ENCODE results near the gene OTULIN. TPM values are rescaled to one million over a fixed set of nuclear protein-coding genes. Genes with fewer than 3 reads are reported as not detected.

OTULIN gene
- total RNA-seq, 2 experiments from 2014 or later = 82.7 to 86.6 TPM

DNA sequence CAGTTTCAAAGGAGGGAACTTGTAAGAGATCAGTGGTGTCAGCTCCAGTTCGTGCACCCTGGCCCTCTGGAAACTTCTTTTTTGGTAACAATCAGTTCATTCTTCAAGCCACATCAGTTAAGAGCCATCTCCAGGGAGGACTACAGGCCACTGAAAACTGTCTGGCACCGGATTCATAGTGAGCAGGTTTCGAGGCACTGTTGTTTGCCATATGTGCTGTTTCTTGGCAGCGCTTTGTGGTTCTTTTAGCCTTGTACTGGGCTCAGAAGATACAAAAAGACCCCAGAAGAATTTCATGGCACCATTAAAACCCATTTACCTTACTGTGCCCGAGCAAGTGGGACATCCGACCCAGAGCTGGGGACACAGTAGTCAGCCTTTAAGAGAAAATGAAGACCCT is 68.5 kb downstream of the OTULIN start:
- DNase-seq (no peak), ATAC-seq (ENCODE audit: low read depth) (no peak)
- H3K9me3 Mint-ChIP-seq = no peaks in the 10 kb centered on the region
- H3K27me3 Mint-ChIP-seq = no peaks in the 10 kb centered on the region
- no peak overlapping the region for H3K4me3 Mint-ChIP-seq
- POLR2A ChIA-PET = no interaction called here
- no peaks in the 10 kb centered on the region for H3K4me1 Mint-ChIP-seq
- H3K36me3 Mint-ChIP-seq = no peaks in the 10 kb centered on the region
- H3K27ac Mint-ChIP-seq = no peak overlapping the region

DNA sequence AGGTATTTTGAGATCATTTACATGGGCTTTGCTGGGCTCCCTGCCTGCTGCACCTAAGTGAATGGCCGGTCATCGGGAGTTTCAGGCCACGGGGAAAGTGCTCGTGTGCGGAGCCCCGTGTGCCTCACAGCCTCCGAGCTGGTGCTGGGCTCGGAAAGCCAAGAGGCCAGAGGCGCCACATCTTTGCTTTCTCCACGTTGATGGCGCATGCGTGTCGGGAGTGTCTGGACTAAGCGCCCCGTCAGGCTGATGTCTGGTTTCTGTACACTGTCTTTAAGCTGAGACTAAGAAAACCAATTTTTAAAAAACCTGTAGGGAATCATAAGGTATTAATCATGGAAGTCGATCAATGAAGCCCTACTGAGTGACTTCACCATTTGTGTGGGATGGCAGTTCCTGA is 69.1 kb downstream of the OTULIN start:
- POLR2A ChIA-PET = no interaction called here
- Mint-ChIP-seq H3K27me3 (no peaks in the 10 kb centered on the region), H3K9me3 (no peaks in the 10 kb centered on the region), H3K27ac (no peak overlapping the region), H3K4me1 (no peaks in the 10 kb centered on the region), H3K4me3 (no peak overlapping the region), H3K36me3 (no peaks in the 10 kb centered on the region)
- DNase-seq (no peak), ATAC-seq (ENCODE audit: low read depth) (no peak)

- Mint-ChIP-seq H3K27ac (no peak overlapping the region), H3K4me3 (no peak overlapping the region), H3K9me3 (no peaks in the 10 kb centered on the region), H3K27me3 (no peaks in the 10 kb centered on the region), H3K4me1 (no peaks in the 10 kb centered on the region), H3K36me3 (peaks cover 1% of the 10 kb centered on the region)
- no peak for ATAC-seq (ENCODE audit: low read depth)
- POLR2A ChIA-PET = no interaction called here
- no peak for DNase-seq
Measured at GRCh38 chr5:14734396-14734795, 69.9 kb downstream of the OTULIN start.

GRCh38 chr5:14735944-14736343 is 71.4 kb downstream of the OTULIN start:
- DNase-seq (no peak), ATAC-seq (ENCODE audit: low read depth) (no peak)
- no peaks in the 10 kb centered on the region for H3K4me1 Mint-ChIP-seq
- no peak overlapping the region for H3K4me3 Mint-ChIP-seq
- no peaks in the 10 kb centered on the region for H3K27me3 Mint-ChIP-seq
- H3K36me3 Mint-ChIP-seq = peaks cover 1% of the 10 kb centered on the region
- POLR2A ChIA-PET = no interaction called here
- no peak overlapping the region for H3K27ac Mint-ChIP-seq
- H3K9me3 Mint-ChIP-seq = no peaks in the 10 kb centered on the region

- Mint-ChIP-seq H3K27me3 (no peaks in the 10 kb centered on the region), H3K27ac (no peak overlapping the region), H3K4me3 (no peak overlapping the region), H3K4me1 (peaks cover 11% of the 10 kb centered on the region), H3K36me3 (peaks cover 2% of the 10 kb centered on the region), H3K9me3 (no peaks in the 10 kb centered on the region)
- ATAC-seq (ENCODE audit: low read depth) = no peak
- POLR2A ChIA-PET = no interaction called here
- DNase-seq = no peak
Measured at GRCh38 chr5:14737291-14737690, 72.8 kb downstream of the OTULIN start.

DNA sequence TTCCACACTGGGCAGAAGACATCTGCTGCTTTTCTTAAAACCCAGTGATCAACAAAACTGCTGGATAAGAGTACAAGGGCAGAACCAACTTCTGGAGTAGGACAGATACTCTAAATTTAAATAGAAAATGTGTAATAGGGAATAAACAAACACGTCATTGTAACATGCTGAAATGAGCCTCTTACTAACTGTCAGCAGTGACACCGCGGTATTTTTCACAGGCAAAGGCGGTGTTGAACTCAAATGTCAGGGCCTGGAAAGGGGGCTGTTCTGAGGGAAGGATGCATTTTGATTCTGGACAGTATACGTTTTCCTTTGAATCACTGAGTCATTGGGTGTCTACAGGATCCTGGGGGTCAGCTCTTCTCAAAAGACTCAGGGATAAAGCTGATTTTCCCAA is 73.5 kb downstream of the OTULIN start:
- no peaks in the 10 kb centered on the region for H3K27me3 Mint-ChIP-seq
- ATAC-seq (ENCODE audit: low read depth) = no peak
- peaks cover 3% of the 10 kb centered on the region for H3K36me3 Mint-ChIP-seq
- POLR2A ChIA-PET = no interaction called here
- H3K4me1 Mint-ChIP-seq = peaks cover 14% of the 10 kb centered on the region
- no peak for DNase-seq
- H3K27ac Mint-ChIP-seq = no peak overlapping the region
- H3K4me3 Mint-ChIP-seq = no peak overlapping the region
- H3K9me3 Mint-ChIP-seq = no peaks in the 10 kb centered on the region

- DNase-seq = no peak
- Mint-ChIP-seq H3K27me3 (no peaks in the 10 kb centered on the region), H3K9me3 (no peaks in the 10 kb centered on the region), H3K27ac (no peak overlapping the region), H3K4me3 (no peak overlapping the region), H3K4me1 (peaks cover 18% of the 10 kb centered on the region), H3K36me3 (peaks cover 3% of the 10 kb centered on the region)
- ATAC-seq (ENCODE audit: low read depth) = no peak
- POLR2A ChIA-PET = no interaction called here
Measured at GRCh38 chr5:14739538-14739937, 75.0 kb downstream of the OTULIN start.

DNA sequence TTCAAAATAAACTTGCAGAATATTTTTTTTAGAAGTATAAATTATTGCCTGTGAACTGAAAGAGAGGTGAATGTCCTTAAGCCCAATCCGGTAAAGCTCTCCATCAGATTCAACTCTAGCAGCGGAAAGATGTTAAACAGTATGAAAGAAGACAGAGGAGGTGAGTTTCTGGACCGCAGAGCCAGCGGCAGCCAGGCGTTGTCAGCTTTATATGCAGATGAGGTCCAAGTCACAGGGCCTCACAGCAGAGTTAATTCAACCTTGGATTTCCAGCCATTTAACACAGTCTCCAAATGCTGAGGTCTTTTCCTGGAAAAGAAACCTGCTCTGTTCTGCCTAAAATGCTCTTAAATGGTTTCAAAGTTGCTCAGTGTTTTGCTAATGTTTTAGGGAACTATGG is 75.5 kb downstream of the OTULIN start:
- Mint-ChIP-seq H3K36me3 (peaks cover 3% of the 10 kb centered on the region), H3K27me3 (no peaks in the 10 kb centered on the region), H3K9me3 (no peaks in the 10 kb centered on the region), H3K4me3 (no peak overlapping the region), H3K27ac (no peak overlapping the region), H3K4me1 (peaks cover 20% of the 10 kb centered on the region)
- ATAC-seq (ENCODE audit: low read depth) (no peak), DNase-seq (no peak)
- POLR2A ChIA-PET = no interaction called here

GRCh38 chr5:14741131-14741530 is 76.6 kb downstream of the OTULIN start:
- H3K4me1 Mint-ChIP-seq = peaks cover 28% of the 10 kb centered on the region
- no peaks in the 10 kb centered on the region for H3K9me3 Mint-ChIP-seq
- no peak for DNase-seq
- no peak overlapping the region for H3K4me3 Mint-ChIP-seq
- H3K27ac Mint-ChIP-seq = peak overlapping the region; percentile 31
- peaks cover 7% of the 10 kb centered on the region for H3K36me3 Mint-ChIP-seq
- no peaks in the 10 kb centered on the region for H3K27me3 Mint-ChIP-seq
- no peak for ATAC-seq (ENCODE audit: low read depth)
- POLR2A ChIA-PET = no interaction called here

DNA sequence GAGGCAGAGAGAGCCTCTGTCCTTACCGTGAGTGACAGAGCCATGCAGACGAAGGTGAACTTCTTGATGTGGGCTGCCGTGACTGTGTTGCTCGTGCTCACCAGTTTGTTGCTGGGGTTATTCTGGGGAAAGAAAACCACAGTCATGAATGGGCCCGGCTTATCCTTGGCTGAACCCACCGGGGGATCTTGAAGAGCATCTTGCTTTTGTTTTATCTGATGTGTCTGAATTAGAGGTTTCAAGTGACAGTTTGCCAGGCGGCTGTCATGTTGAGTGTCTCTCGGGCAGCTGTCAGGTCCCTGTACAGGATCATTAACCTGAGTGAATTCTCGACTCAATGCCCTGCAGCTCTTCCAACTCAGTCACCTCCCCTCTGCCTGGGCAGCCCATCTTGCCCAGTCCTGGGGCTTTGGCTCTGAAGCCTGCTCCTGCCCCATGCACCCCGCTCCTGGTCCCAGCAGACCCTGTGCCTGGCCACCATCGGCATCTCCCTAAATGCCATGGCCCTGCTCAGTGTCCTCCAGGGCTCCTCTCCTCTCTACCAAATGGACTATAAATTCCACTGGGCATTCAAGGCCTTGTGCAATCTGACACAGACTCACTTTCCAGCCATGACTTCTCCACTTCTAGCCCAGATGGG is 77.4 kb downstream of the OTULIN start:
- peak; percentile 93 for ATAC-seq (ENCODE audit: low read depth)
- POLR2A ChIA-PET = no interaction called here
- H3K27me3 Mint-ChIP-seq = no peaks in the 10 kb centered on the region
- peaks cover 7% of the 10 kb centered on the region for H3K36me3 Mint-ChIP-seq
- H3K4me3 Mint-ChIP-seq = peak overlapping the region; percentile 44
- H3K9me3 Mint-ChIP-seq = no peaks in the 10 kb centered on the region
- peak overlapping the region; percentile 42 for H3K27ac Mint-ChIP-seq
- H3K4me1 Mint-ChIP-seq = peaks cover 28% of the 10 kb centered on the region
- DNase-seq = no peak

DNA sequence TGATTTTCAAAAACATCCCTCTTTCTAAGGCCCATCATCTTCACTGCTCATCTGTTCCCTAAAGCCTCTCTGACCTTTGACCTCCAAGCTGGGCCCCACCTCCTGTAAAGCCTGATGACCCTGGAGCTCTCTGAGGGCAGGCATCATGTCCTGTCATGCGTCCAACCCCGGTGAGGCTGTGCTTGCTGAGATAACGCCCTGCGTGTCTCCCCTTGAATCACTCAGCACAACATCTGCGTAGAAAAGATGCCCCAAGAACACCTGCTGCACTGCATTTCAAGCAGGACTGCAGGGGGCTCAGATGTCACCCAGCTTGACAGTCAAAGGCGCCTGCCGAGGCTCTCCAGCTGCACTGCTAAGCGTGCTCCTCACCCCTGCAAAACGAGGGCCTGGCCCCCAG is 78.0 kb downstream of the OTULIN start:
- DNase-seq = no peak
- no peaks in the 10 kb centered on the region for H3K9me3 Mint-ChIP-seq
- H3K27me3 Mint-ChIP-seq = no peaks in the 10 kb centered on the region
- no peak for ATAC-seq (ENCODE audit: low read depth)
- H3K4me3 Mint-ChIP-seq = peak overlapping the region; percentile 20
- H3K27ac Mint-ChIP-seq = peak overlapping the region; percentile 42
- POLR2A ChIA-PET = no interaction called here
- peaks cover 7% of the 10 kb centered on the region for H3K36me3 Mint-ChIP-seq
- H3K4me1 Mint-ChIP-seq = peaks cover 28% of the 10 kb centered on the region

DNA sequence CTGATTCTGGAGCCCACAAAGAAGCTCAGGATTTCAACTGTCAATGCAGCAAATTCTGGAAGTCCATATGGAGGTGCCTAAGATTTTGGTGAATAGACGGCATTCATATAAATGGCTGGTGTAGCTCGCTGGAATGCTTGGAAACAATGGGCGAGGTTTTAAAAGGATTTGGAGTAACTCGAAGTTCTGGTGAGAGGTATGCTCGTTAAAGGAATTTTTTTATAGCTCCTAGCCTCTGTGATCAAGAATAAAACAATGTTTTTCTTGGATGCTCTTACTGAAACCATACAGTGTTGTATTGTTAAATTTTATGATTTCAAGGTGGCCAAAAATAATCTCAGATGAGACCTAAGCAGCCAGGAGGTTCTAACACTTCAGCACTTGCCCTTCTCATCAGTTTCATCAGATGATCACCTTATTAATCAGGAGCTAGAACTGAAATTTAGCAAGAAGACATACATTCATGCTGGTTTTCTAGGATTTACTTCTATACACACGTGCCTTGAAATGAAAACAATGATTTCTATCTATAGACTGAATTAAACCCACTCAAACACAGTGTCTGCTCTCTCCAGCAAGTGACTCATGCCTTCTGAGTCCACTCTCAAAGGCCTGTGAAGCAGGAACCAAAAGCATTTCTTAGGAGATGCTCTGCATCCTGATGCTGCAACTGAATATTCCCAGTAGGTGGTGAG is 79.2 kb downstream of the OTULIN start:
- Mint-ChIP-seq H3K27me3 (no peaks in the 10 kb centered on the region), H3K4me3 (no peak overlapping the region), H3K9me3 (no peaks in the 10 kb centered on the region), H3K27ac (no peak overlapping the region), H3K36me3 (peaks cover 7% of the 10 kb centered on the region), H3K4me1 (peaks cover 28% of the 10 kb centered on the region)
- DNase-seq (no peak), ATAC-seq (ENCODE audit: low read depth) (no peak)
- POLR2A ChIA-PET = no interaction called here

- Mint-ChIP-seq H3K9me3 (no peaks in the 10 kb centered on the region), H3K4me3 (no peak overlapping the region), H3K36me3 (peaks cover 6% of the 10 kb centered on the region), H3K27ac (peak overlapping the region; percentile 39), H3K4me1 (peaks cover 28% of the 10 kb centered on the region), H3K27me3 (no peaks in the 10 kb centered on the region)
- ATAC-seq (ENCODE audit: low read depth) (no peak), DNase-seq (no peak)
- POLR2A ChIA-PET = no interaction called here
Measured at GRCh38 chr5:14744296-14745187, 80.0 kb downstream of the OTULIN start.

DNA sequence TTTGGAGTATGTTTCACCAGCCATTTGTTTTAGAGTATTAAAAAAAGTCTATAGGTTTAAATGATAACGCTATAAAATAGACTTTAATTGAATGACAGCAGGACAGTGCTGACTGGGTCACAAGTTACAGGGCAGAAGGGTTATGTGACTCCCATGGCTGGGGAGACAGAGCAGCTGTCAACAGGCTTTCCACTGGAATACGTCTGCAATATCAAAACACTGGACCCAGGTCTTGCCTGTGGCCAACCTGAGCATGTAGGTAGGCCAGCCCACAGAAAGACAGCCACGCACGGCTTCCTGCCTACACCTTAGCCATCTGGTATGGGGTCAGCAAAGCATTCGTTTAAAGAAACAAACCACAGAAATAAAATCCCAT is 80.7 kb downstream of the OTULIN start:
- POLR2A ChIA-PET = no interaction called here
- DNase-seq = no peak
- H3K9me3 Mint-ChIP-seq = no peaks in the 10 kb centered on the region
- ATAC-seq (ENCODE audit: low read depth) = no peak
- no peak overlapping the region for H3K27ac Mint-ChIP-seq
- H3K36me3 Mint-ChIP-seq = peaks cover 6% of the 10 kb centered on the region
- H3K4me1 Mint-ChIP-seq = peaks cover 28% of the 10 kb centered on the region
- no peaks in the 10 kb centered on the region for H3K27me3 Mint-ChIP-seq
- H3K4me3 Mint-ChIP-seq = no peak overlapping the region
